SK-N-SH (cell line): Measurements from ENCODE around the gene CDC14B. TPM values are rescaled to one million over a fixed set of nuclear protein-coding genes. Genes with fewer than 3 reads are reported as not detected.

Experiments used
- CTCF ChIA-PET: fragments of 300-600, 350-600 bp; formaldehyde crosslinking; extraction: SDS; loops from one replicate; lab custom pipeline; 2021; lab: Yijun Ruan, JAX
- POLR2A ChIA-PET: fragments of 350-600 bp; sonication (Branson Sonifier 250); formaldehyde crosslinking; extraction: SDS; loops from one replicate; lab custom pipeline; 2020; ENCODE audit warnings: antibody characterized with exemption, inconsistent platforms; lab: Yijun Ruan, JAX
- DNase-seq: peaks from one replicate; pipeline ENCODE4 v3.0.0; 2012
- H2AFZ ChIP-seq: fragments of 200-600 bp; sonication (generic); 2 replicates; pipeline ENCODE4 v1.8.1; 2016; ENCODE audit warnings: antibody characterized with exemption, mild to moderate bottlenecking, low read depth
- H3F3A ChIP-seq: fragments of 200-600 bp; sonication (generic); replicated peaks from 2 replicates; pipeline ENCODE3; 2016; ENCODE audit warnings: antibody characterized with exemption, mild to moderate bottlenecking; ENCODE audit not compliant: insufficient read depth
- H3K27ac ChIP-seq, 2 experiments: fragments of 200-500 bp in 1 of 2; fragments of 200-600 bp in 1 of 2; sonication (Bioruptor generic) in 1 of 2; sonication (generic), shearing (Covaris generic) in 1 of 2; 2 replicates each; pipeline versions ENCODE4 v1.5.1 to v1.6.1; 2014 to 2016; ENCODE audit warnings: low read depth in 2 of 2, inconsistent platforms in 1 of 2, low read length in 1 of 2, mild to moderate bottlenecking in 1 of 2, mixed read lengths in 1 of 2
- H3K27me3 ChIP-seq: fragments of 200-600 bp; sonication (generic), shearing (Covaris generic); 2 replicates; pipeline ENCODE4 v1.6.1; 2016; ENCODE audit warnings: mixed run types; ENCODE audit not compliant: insufficient read depth
- H3K36me3 ChIP-seq, 2 experiments: fragments of 200-500 bp in 1 of 2; fragments of 200-600 bp in 1 of 2; sonication (Bioruptor generic) in 1 of 2; sonication (generic) in 1 of 2; replicated peaks in 1 of 2; 2 replicates each; pipeline versions ENCODE3 to v1.5.1; 2014 to 2016; ENCODE audit warnings: low read length in 1 of 2, mild to moderate bottlenecking in 1 of 2; ENCODE audit not compliant: insufficient read depth in 2 of 2, control insufficient read depth in 1 of 2
- H3K4me1 ChIP-seq, 2 experiments: fragments of 200-500 bp in 1 of 2; fragments of 200-600 bp in 1 of 2; sonication (Bioruptor generic) in 1 of 2; sonication (generic), shearing (Covaris generic) in 1 of 2; 2 replicates each; pipeline versions ENCODE4 v1.5.1 to v1.6.1; 2014 to 2016; ENCODE audit warnings: low read depth in 1 of 2, low read length in 1 of 2, mixed run types in 1 of 2; ENCODE audit not compliant: insufficient read depth in 2 of 2, control insufficient read depth in 1 of 2
- H3K4me2 ChIP-seq: fragments of 200-600 bp; sonication (generic), shearing (Covaris generic); 2 replicates; pipeline ENCODE4 v1.6.1; 2017; ENCODE audit warnings: mixed run types
- H3K4me3 ChIP-seq, 2 experiments: fragments of 200-500 bp in 1 of 2; fragments of 200-600 bp in 1 of 2; sonication (Bioruptor generic) in 1 of 2; sonication (generic), shearing (Covaris generic) in 1 of 2; 2 replicates each; pipeline versions ENCODE4 v1.5.1 to v1.8.1; 2014 to 2016; ENCODE audit warnings: low read depth in 2 of 2, inconsistent platforms in 1 of 2, low read length in 1 of 2, mild to moderate bottlenecking in 1 of 2, mixed read lengths in 1 of 2, moderate library complexity in 1 of 2
- H3K79me2 ChIP-seq: fragments of 200-600 bp; sonication (generic); 2 replicates; pipeline ENCODE4 v1.8.1; 2017; ENCODE audit warnings: mild to moderate bottlenecking; ENCODE audit not compliant: insufficient read depth
- H3K9ac ChIP-seq: fragments of 200-600 bp; sonication (generic); 2 replicates; pipeline ENCODE4 v1.6.1; 2017; ENCODE audit warnings: mixed run types
- H3K9me2 ChIP-seq: fragments of 200-600 bp; sonication (generic); 2 replicates; pipeline ENCODE4 v1.6.1; 2017; ENCODE audit warnings: mixed run types
- H3K9me3 ChIP-seq: fragments of 200-600 bp; sonication (generic); 2 replicates; pipeline ENCODE4 v1.6.1; 2017; ENCODE audit warnings: mixed run types, mild to moderate bottlenecking, moderate library complexity
- H4K20me1 ChIP-seq: fragments of 200-600 bp; sonication (generic); 2 replicates; pipeline ENCODE4 v1.6.1; 2017; ENCODE audit warnings: mild to moderate bottlenecking, mixed run types; ENCODE audit not compliant: insufficient read depth
- CHD2 ChIP-seq: fragments of 150-350 bp; IDR thresholded peaks from 2 replicates; pipeline ENCODE4 v1.6.1; 2018; ENCODE audit warnings: low read length; ENCODE audit not compliant: partially characterized antibody
- ELF1 ChIP-seq: IDR thresholded peaks from 2 replicates; pipeline ENCODE4 v1.4.0; 2012
- FOSL2 ChIP-seq: IDR thresholded peaks from 2 replicates; pipeline ENCODE4 v1.4.0; 2012; ENCODE audit warnings: low read depth, mild to moderate bottlenecking, moderate library complexity, borderline replicate concordance
- FOXJ3 ChIP-seq: sonication (generic); formaldehyde crosslinking; IDR thresholded peaks from 2 replicates; pipeline ENCODE4 v1.5.1; 2020; ENCODE audit warnings: mild to moderate bottlenecking, missing genetic modification reagents
- FOXM1 ChIP-seq: IDR thresholded peaks from 2 replicates; pipeline ENCODE4 v1.4.0; 2012; ENCODE audit warnings: low read depth, mild to moderate bottlenecking
- GABPA ChIP-seq: IDR thresholded peaks from 2 replicates; pipeline ENCODE4 v1.4.0; 2012; ENCODE audit warnings: low read depth, mild to moderate bottlenecking
- NFIC ChIP-seq: IDR thresholded peaks from 2 replicates; pipeline ENCODE4 v1.4.0; 2012; ENCODE audit warnings: borderline replicate concordance
- NRF1 ChIP-seq: IDR thresholded peaks from 2 replicates; pipeline ENCODE4 v1.6.1; 2012; ENCODE audit warnings: low read depth, mild to moderate bottlenecking, low read length
- POLR2AphosphoS5 ChIP-seq: IDR thresholded peaks from 2 replicates; pipeline ENCODE4 v1.6.1; 2012; ENCODE audit warnings: low read depth, low read length
- RFX5 ChIP-seq: IDR thresholded peaks from 2 replicates; pipeline ENCODE4 v1.6.1; 2012; ENCODE audit warnings: mild to moderate bottlenecking, improper control_type of control experiment, low read length
- RXRA ChIP-seq: IDR thresholded peaks from 2 replicates; pipeline ENCODE4 v1.4.0; 2012; ENCODE audit warnings: low read depth, mild to moderate bottlenecking, borderline replicate concordance
- SMC3 ChIP-seq: IDR thresholded peaks from 2 replicates; pipeline ENCODE4 v1.6.1; 2012; ENCODE audit warnings: low read depth, low read length, improper control_type of control experiment
- TCF12 ChIP-seq: IDR thresholded peaks from 2 replicates; pipeline ENCODE4 v1.4.0; 2012
- TEAD4 ChIP-seq: IDR thresholded peaks from 2 replicates; pipeline ENCODE4 v1.4.0; 2012; ENCODE audit warnings: mild to moderate bottlenecking, borderline replicate concordance; ENCODE audit not compliant: insufficient read depth
- WGBS: methylation state at CpG from one replicate; pipeline ENCODE4 v1.1.6; 2017; ENCODE audit warnings: low lambda C conversion rate; 5-methylcytosine and 5-hydroxymethylcytosine counted together
- polyA plus RNA-seq, 3 experiments: library from polyadenylated mRNA; depleted of rRNA; stranded (reverse); fragments of >200 nt; gene quantifications; 2 replicates each; pipeline ENCODE4 v1.2.3, GENCODE V29; 2012
- TF ChIP-seq, protein P1 (sequence below): IDR thresholded peaks from 2 replicates; pipeline ENCODE4 v1.4.0; 2012; ENCODE audit warnings: low read depth
- TF ChIP-seq, protein P2 (sequence below): IDR thresholded peaks from 2 replicates; pipeline ENCODE4 v1.4.0; 2012; ENCODE audit warnings: low read depth, borderline replicate concordance
- TF ChIP-seq, protein P3 (sequence below): fragments of 150-350 bp; IDR thresholded peaks from 2 replicates; pipeline ENCODE4 v1.6.1; 2017; ENCODE audit warnings: antibody characterized with exemption, low read length, low read depth, borderline replicate concordance
- TF ChIP-seq, protein P4 (sequence below): fragments of 200-600 bp; sonication (generic); IDR thresholded peaks from 2 replicates; pipeline ENCODE4 v1.6.1; 2017; ENCODE audit warnings: antibody characterized with exemption, mild to moderate bottlenecking, moderate library complexity
- TF ChIP-seq, protein P5 (sequence below): IDR thresholded peaks from 2 replicates; pipeline ENCODE4 v1.6.1; 2012; ENCODE audit warnings: mild to moderate bottlenecking, low read depth, low read length, moderate library complexity

The CDC14B gene
- polyA plus RNA-seq, 1 of the 3 experiments (the other 2 are of a cell fraction), result 10.1 TPM

DNA sequence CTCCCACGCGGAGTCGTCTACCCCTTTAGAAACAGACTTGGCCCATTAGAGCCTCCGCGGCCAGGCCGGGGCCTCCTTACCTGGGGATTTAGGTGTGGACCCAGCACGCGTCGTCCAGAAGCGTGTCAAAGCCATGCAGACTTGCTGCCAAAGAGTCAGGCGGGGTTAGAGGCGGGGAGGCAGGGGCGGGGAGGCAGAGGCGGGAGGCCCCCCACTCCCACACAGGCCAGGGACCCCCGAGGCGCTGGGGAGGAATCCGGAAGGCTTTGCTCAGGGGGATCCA, 122.6 kb downstream of the CDC14B start:
- 94% methylated on average over 17 of the region's 17 CpGs for WGBS

DNA sequence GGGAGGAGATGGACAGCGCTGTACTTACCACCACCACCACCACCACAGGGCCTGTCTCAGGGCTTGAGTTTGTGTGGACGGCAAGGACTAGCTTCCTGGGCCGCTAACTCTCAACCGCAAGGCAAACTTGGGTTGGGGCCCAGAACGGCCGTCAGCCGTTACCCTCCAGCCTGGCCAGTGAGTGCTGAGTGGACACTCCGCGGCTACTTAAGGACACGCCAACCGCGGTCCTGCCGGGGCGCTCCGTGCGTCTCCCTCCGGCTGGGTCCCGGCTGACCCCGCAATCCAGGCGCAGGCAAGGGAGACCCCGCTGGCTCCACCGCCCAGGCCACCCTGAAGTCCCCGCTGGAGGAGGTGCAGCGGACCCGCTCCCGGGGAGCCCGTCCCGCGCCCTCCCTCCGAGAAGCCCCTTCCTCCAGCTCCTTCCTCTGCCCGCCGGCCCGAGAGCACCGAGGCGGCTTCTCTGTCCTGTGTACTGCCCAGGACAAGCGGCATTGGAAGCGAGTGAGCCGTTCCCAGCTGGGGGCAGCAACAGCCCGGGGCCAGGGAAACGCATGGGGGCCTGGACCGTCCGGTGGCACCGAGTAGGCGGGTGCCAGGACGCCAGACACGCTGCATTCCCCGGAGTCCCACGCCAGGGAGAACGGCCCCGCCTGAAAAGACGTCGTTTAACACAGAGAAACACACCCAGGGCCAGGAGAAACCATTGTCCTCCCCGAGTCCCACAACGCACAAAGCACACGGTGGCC, 123.1 kb downstream of the CDC14B start:
- Histone ChIP-seq H3F3A (peaks cover 3% of the 10 kb centered on the region), H4K20me1 (no peaks in the 10 kb centered on the region), H3K9ac (no peak overlapping the region), H2AFZ (no peak overlapping the region), H3K27ac (no peak overlapping the region), H3K36me3 (peaks cover 1 to 6% of the 10 kb centered on the region in 2 experiments), H3K27me3 (no peaks in the 10 kb centered on the region), H3K4me3 (no peak overlapping the region), H3K79me2 (no peaks in the 10 kb centered on the region), H3K4me2 (no peak overlapping the region), H3K4me1 (no peaks in the 10 kb centered on the region), H3K9me2 (no peaks in the 10 kb centered on the region), H3K9me3 (no peaks in the 10 kb centered on the region)
- 96% methylated on average over 37 of the region's 55 CpGs for WGBS
- POLR2A ChIA-PET, result no interaction called here
- CTCF ChIA-PET, result no interaction called here
- TF ChIP-seq ELF1 (no peak), FOXJ3 (CRISPR knock-in tag) (no peak), SMC3 (no peak), FOSL2 (no peak), POLR2AphosphoS5 (no peak), TCF12 (no peak), RFX5 (no peak), TEAD4 (no peak), RXRA (no peak)
- TF ChIP-seq, protein P1, sequence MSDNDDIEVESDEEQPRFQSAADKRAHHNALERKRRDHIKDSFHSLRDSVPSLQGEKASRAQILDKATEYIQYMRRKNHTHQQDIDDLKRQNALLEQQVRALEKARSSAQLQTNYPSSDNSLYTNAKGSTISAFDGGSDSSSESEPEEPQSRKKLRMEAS, result no peak
- TF ChIP-seq, protein P2, sequence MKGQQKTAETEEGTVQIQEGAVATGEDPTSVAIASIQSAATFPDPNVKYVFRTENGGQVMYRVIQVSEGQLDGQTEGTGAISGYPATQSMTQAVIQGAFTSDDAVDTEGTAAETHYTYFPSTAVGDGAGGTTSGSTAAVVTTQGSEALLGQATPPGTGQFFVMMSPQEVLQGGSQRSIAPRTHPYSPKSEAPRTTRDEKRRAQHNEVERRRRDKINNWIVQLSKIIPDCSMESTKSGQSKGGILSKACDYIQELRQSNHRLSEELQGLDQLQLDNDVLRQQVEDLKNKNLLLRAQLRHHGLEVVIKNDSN, result no peak
- TF ChIP-seq, protein P3, sequence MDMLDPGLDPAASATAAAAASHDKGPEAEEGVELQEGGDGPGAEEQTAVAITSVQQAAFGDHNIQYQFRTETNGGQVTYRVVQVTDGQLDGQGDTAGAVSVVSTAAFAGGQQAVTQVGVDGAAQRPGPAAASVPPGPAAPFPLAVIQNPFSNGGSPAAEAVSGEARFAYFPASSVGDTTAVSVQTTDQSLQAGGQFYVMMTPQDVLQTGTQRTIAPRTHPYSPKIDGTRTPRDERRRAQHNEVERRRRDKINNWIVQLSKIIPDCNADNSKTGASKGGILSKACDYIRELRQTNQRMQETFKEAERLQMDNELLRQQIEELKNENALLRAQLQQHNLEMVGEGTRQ, result no peak
- TF ChIP-seq, protein P4, sequence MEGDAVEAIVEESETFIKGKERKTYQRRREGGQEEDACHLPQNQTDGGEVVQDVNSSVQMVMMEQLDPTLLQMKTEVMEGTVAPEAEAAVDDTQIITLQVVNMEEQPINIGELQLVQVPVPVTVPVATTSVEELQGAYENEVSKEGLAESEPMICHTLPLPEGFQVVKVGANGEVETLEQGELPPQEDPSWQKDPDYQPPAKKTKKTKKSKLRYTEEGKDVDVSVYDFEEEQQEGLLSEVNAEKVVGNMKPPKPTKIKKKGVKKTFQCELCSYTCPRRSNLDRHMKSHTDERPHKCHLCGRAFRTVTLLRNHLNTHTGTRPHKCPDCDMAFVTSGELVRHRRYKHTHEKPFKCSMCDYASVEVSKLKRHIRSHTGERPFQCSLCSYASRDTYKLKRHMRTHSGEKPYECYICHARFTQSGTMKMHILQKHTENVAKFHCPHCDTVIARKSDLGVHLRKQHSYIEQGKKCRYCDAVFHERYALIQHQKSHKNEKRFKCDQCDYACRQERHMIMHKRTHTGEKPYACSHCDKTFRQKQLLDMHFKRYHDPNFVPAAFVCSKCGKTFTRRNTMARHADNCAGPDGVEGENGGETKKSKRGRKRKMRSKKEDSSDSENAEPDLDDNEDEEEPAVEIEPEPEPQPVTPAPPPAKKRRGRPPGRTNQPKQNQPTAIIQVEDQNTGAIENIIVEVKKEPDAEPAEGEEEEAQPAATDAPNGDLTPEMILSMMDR, result no peak
- DNase-seq, result no peak

More for the DNA sequence above, 122.6 kb downstream of the CDC14B start:
- no peaks in the 10 kb centered on the region for H4K20me1 ChIP-seq
- peaks cover 0 to under 1% of the 10 kb centered on the region in 2 experiments for H3K36me3 ChIP-seq
- POLR2A ChIA-PET, result no interaction called here
- no peaks in the 10 kb centered on the region for H3K9me2 ChIP-seq
- no peak for DNase-seq
- H3K4me3 ChIP-seq, result no peak overlapping the region
- no peak overlapping the region for H2AFZ ChIP-seq
- no peaks in the 10 kb centered on the region for H3K4me1 ChIP-seq
- no peaks in the 10 kb centered on the region for H3K9me3 ChIP-seq
- H3K27ac ChIP-seq, result no peak overlapping the region
- H3K9ac ChIP-seq, result no peak overlapping the region
- CTCF ChIA-PET, result no interaction called here
- no peak overlapping the region for H3K4me2 ChIP-seq
- no peaks in the 10 kb centered on the region for H3K79me2 ChIP-seq
- no peak for TF ChIP-seq GABPA
- TF ChIP-seq NRF1, result no peak
- TF ChIP-seq FOXM1, result no peak
- TF ChIP-seq, protein P5, sequence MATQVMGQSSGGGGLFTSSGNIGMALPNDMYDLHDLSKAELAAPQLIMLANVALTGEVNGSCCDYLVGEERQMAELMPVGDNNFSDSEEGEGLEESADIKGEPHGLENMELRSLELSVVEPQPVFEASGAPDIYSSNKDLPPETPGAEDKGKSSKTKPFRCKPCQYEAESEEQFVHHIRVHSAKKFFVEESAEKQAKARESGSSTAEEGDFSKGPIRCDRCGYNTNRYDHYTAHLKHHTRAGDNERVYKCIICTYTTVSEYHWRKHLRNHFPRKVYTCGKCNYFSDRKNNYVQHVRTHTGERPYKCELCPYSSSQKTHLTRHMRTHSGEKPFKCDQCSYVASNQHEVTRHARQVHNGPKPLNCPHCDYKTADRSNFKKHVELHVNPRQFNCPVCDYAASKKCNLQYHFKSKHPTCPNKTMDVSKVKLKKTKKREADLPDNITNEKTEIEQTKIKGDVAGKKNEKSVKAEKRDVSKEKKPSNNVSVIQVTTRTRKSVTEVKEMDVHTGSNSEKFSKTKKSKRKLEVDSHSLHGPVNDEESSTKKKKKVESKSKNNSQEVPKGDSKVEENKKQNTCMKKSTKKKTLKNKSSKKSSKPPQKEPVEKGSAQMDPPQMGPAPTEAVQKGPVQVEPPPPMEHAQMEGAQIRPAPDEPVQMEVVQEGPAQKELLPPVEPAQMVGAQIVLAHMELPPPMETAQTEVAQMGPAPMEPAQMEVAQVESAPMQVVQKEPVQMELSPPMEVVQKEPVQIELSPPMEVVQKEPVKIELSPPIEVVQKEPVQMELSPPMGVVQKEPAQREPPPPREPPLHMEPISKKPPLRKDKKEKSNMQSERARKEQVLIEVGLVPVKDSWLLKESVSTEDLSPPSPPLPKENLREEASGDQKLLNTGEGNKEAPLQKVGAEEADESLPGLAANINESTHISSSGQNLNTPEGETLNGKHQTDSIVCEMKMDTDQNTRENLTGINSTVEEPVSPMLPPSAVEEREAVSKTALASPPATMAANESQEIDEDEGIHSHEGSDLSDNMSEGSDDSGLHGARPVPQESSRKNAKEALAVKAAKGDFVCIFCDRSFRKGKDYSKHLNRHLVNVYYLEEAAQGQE, result no peak
- no peak for TF ChIP-seq ELF1
- no peak for TF ChIP-seq CHD2
- TF ChIP-seq NFIC, result no peak
- peaks cover 5% of the 10 kb centered on the region for H3F3A ChIP-seq
- no peaks in the 10 kb centered on the region for H3K27me3 ChIP-seq
